ENCODE measurements around the gene WDR89.

Gene WDR89

DNA sequence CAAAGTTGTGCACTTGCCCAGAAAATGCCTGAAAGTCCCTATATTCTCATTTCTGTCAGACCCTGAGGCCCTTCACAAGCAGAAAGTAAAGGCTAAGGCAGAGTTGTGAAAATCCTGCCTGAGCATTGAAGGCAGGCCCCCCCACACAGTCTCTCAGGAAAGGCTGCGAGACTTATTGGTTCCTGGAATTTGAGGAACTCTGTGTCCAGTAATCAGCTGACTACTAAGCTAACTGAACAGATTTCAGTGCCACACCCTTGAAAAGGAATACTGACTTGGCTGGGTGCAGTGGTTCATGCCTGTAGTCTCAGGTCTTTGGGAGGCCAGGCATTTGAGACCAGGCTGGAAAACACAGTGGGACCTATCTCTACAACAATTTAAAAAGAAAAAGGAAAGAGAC is 77.4 kb downstream of the WDR89 start (continued):
- TF ChIP-seq POU6F1 (CRISPR knock-in tag; IDR thresholded peaks at IDR 0.05; ENCODE audit: borderline replicate concordance, low read depth) = no peak
- no peak for TF ChIP-seq ZNF565 (CRISPR knock-in tag; conservative IDR thresholded peaks at IDR 0.05; ENCODE audit: low read depth)
- TF ChIP-seq, protein P1, sequence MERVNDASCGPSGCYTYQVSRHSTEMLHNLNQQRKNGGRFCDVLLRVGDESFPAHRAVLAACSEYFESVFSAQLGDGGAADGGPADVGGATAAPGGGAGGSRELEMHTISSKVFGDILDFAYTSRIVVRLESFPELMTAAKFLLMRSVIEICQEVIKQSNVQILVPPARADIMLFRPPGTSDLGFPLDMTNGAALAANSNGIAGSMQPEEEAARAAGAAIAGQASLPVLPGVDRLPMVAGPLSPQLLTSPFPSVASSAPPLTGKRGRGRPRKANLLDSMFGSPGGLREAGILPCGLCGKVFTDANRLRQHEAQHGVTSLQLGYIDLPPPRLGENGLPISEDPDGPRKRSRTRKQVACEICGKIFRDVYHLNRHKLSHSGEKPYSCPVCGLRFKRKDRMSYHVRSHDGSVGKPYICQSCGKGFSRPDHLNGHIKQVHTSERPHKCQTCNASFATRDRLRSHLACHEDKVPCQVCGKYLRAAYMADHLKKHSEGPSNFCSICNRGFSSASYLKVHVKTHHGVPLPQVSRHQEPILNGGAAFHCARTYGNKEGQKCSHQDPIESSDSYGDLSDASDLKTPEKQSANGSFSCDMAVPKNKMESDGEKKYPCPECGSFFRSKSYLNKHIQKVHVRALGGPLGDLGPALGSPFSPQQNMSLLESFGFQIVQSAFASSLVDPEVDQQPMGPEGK (CRISPR knock-in tag; IDR thresholded peaks at IDR 0.05; ENCODE audit: borderline replicate concordance) = no peak
- TF ChIP-seq ZNF70 (CRISPR knock-in tag; IDR thresholded peaks at IDR 0.05) = no peak

GRCh38 chr14:63563370-63564026 is 78.2 kb downstream of the WDR89 start:
- TF ChIP-seq OSR1 (CRISPR knock-in tag; IDR thresholded peaks at IDR 0.05) = no peak
- no peak for TF ChIP-seq GLIS3 (CRISPR knock-in tag; IDR thresholded peaks at IDR 0.05)
- no peak for TF ChIP-seq ESRRG (CRISPR knock-in tag; IDR thresholded peaks at IDR 0.05)
- TF ChIP-seq ZFP3 (CRISPR knock-in tag; IDR thresholded peaks at IDR 0.05) = no peak
- no peak for TF ChIP-seq ISL1 (CRISPR knock-in tag; IDR thresholded peaks at IDR 0.05)
- TF ChIP-seq, protein P2, sequence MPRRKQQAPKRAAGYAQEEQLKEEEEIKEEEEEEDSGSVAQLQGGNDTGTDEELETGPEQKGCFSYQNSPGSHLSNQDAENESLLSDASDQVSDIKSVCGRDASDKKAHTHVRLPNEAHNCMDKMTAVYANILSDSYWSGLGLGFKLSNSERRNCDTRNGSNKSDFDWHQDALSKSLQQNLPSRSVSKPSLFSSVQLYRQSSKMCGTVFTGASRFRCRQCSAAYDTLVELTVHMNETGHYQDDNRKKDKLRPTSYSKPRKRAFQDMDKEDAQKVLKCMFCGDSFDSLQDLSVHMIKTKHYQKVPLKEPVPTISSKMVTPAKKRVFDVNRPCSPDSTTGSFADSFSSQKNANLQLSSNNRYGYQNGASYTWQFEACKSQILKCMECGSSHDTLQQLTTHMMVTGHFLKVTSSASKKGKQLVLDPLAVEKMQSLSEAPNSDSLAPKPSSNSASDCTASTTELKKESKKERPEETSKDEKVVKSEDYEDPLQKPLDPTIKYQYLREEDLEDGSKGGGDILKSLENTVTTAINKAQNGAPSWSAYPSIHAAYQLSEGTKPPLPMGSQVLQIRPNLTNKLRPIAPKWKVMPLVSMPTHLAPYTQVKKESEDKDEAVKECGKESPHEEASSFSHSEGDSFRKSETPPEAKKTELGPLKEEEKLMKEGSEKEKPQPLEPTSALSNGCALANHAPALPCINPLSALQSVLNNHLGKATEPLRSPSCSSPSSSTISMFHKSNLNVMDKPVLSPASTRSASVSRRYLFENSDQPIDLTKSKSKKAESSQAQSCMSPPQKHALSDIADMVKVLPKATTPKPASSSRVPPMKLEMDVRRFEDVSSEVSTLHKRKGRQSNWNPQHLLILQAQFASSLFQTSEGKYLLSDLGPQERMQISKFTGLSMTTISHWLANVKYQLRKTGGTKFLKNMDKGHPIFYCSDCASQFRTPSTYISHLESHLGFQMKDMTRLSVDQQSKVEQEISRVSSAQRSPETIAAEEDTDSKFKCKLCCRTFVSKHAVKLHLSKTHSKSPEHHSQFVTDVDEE (CRISPR knock-in tag; IDR thresholded peaks at IDR 0.05) = no peak
- no peak for TF ChIP-seq BACH2 (CRISPR knock-in tag; IDR thresholded peaks at IDR 0.05; ENCODE audit: borderline replicate concordance)
- TF ChIP-seq, protein P3, sequence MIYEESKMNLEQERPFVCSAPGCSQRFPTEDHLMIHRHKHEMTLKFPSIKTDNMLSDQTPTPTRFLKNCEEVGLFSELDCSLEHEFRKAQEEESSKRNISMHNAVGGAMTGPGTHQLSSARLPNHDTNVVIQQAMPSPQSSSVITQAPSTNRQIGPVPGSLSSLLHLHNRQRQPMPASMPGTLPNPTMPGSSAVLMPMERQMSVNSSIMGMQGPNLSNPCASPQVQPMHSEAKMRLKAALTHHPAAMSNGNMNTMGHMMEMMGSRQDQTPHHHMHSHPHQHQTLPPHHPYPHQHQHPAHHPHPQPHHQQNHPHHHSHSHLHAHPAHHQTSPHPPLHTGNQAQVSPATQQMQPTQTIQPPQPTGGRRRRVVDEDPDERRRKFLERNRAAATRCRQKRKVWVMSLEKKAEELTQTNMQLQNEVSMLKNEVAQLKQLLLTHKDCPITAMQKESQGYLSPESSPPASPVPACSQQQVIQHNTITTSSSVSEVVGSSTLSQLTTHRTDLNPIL (CRISPR knock-in tag; IDR thresholded peaks at IDR 0.05; ENCODE audit: low read depth) = no peak
- no peak for TF ChIP-seq ZNF70 (CRISPR knock-in tag; IDR thresholded peaks at IDR 0.05)
- TF ChIP-seq CSDC2 (CRISPR knock-in tag; IDR thresholded peaks at IDR 0.05) = no peak
- no peak for TF ChIP-seq POU6F1 (CRISPR knock-in tag; IDR thresholded peaks at IDR 0.05; ENCODE audit: borderline replicate concordance, low read depth)
- TF ChIP-seq SNAI2 (CRISPR knock-in tag; IDR thresholded peaks at IDR 0.05) = no peak
- TF ChIP-seq PPARA (CRISPR knock-in tag; IDR thresholded peaks at IDR 0.05; ENCODE audit: borderline replicate concordance) = no peak
- TF ChIP-seq, protein P1 (CRISPR knock-in tag; IDR thresholded peaks at IDR 0.05; ENCODE audit: borderline replicate concordance) = no peak
- TF ChIP-seq ZFP30 (CRISPR knock-in tag; IDR thresholded peaks at IDR 0.05) = no peak
- TF ChIP-seq, protein P4, sequence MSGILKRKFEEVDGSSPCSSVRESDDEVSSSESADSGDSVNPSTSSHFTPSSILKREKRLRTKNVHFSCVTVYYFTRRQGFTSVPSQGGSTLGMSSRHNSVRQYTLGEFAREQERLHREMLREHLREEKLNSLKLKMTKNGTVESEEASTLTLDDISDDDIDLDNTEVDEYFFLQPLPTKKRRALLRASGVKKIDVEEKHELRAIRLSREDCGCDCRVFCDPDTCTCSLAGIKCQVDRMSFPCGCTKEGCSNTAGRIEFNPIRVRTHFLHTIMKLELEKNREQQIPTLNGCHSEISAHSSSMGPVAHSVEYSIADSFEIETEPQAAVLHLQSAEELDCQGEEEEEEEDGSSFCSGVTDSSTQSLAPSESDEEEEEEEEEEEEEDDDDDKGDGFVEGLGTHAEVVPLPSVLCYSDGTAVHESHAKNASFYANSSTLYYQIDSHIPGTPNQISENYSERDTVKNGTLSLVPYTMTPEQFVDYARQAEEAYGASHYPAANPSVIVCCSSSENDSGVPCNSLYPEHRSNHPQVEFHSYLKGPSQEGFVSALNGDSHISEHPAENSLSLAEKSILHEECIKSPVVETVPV (CRISPR knock-in tag; IDR thresholded peaks at IDR 0.05) = no peak
- TF ChIP-seq TCF4 (CRISPR knock-in tag; IDR thresholded peaks at IDR 0.05; ENCODE audit: borderline replicate concordance) = no peak
- TF ChIP-seq ZC3H10 (CRISPR knock-in tag; IDR thresholded peaks at IDR 0.05) = no peak
- TF ChIP-seq TOX (CRISPR knock-in tag; IDR thresholded peaks at IDR 0.05; ENCODE audit: borderline replicate concordance) = no peak
- ATAC-seq = peak; percentile 91
